ENCODE data around the gene PLEKHB2.
"Not testable (repeated sequence)": the region's sequence is repeated elsewhere in the genome, so short reads cannot be mapped to it uniquely, and the experiment has no call there.

The PLEKHB2 gene

DNA sequence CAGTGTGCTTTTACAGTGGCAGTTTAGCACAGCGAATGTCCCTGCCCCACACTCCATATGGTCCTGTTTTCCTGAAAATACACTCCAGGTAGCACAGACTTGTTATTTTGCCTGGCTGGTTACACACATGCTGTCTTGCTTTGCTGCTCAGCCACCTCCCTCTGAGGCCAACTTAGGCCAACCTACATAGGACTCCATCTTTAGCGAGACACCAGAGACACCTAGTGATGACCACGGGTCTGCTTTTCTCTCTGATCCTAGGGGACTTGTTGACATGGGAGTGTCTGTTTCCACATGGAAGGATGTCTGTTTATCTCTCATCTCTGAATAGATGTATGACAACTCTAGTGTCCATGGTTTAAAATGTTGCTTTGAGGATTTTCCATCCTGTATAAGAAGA lies 43.3 kb downstream of the PLEKHB2 start:
- no peaks in the 10 kb centered on the region for H3K27me3 ChIP-seq (replicated peaks; ENCODE audit: control insufficient read depth, insufficient read depth, low read length)
- DNase-seq (ENCODE audit: low read depth): no peak
- H3K4me1 ChIP-seq (ENCODE audit: control insufficient read depth, insufficient read depth, low read length): no peaks in the 10 kb centered on the region
- H3K36me3 ChIP-seq (ENCODE audit: control insufficient read depth, insufficient read depth, low read length, severe bottlenecking): peaks cover 70% of the 10 kb centered on the region
- no peak overlapping the region for H3K9ac ChIP-seq (ENCODE audit: low read length)
- no peaks in the 10 kb centered on the region for H3K9me3 ChIP-seq (ENCODE audit: control insufficient read depth, low read length)
- no peak overlapping the region for H3K4me3 ChIP-seq (ENCODE audit: low read length)

DNA sequence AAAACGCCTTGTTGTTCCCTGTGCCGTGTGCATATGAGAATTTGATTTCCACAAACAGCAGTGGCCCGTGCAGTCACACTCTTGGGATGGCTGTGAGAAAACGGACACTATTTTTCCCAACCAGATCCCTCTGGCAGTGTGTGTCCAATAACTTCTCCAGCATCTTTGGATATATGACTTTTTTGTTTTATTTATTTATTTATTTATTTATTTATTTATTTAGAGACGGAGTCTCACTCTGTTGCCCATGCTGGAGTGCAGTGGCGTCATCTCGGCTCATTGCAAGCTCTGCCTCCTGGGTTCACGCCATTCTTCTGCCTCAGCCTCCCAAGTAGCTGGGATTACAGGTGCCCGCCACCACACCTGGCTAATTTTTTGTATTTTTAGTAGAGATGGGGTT lies 45.0 kb downstream of the PLEKHB2 start:
- H3K9ac ChIP-seq (ENCODE audit: low read length); H3K9me3 ChIP-seq (ENCODE audit: control insufficient read depth, low read length); H3K4me3 ChIP-seq (ENCODE audit: low read length); DNase-seq (ENCODE audit: low read depth); H3K27me3 ChIP-seq (replicated peaks; ENCODE audit: control insufficient read depth, insufficient read depth, low read length); H3K4me1 ChIP-seq (ENCODE audit: control insufficient read depth, insufficient read depth, low read length): not testable (repeated sequence)
- H3K36me3 ChIP-seq (ENCODE audit: control insufficient read depth, insufficient read depth, low read length, severe bottlenecking): peaks cover 53% of the 10 kb centered on the region

DNA sequence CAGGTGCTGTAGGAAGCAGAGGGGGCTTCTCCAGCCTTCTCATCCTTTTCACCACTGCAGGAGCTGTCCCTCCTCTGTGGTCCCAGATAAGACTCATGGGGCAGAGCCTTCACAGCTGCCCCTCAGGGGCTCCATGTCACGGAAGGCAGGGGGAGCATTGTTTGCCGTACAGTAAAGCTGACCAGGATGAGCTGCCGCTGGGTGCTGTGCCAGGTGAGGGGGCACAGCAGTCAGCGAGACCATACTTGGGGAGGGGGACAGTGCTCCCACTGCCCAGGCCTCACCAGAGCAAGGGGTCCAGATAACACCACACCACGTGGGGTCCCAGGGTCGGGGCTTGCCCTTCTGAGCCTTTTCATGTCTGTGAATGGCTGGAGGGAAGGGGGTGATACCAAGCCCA lies 46.3 kb downstream of the PLEKHB2 start:
- DNase-seq (ENCODE audit: low read depth): no peak
- Histone ChIP-seq H3K9ac (ENCODE audit: low read length) (no peak overlapping the region), H3K36me3 (ENCODE audit: control insufficient read depth, insufficient read depth, low read length, severe bottlenecking) (peaks cover 45% of the 10 kb centered on the region), H3K27me3 (replicated peaks; ENCODE audit: control insufficient read depth, insufficient read depth, low read length) (no peaks in the 10 kb centered on the region), H3K4me1 (ENCODE audit: control insufficient read depth, insufficient read depth, low read length) (no peaks in the 10 kb centered on the region), H3K9me3 (ENCODE audit: control insufficient read depth, low read length) (no peaks in the 10 kb centered on the region), H3K4me3 (ENCODE audit: low read length) (no peak overlapping the region)

- no peaks in the 10 kb centered on the region for H3K4me1 ChIP-seq (ENCODE audit: control insufficient read depth, insufficient read depth, low read length)
- H3K36me3 ChIP-seq (ENCODE audit: control insufficient read depth, insufficient read depth, low read length, severe bottlenecking): peaks cover 39% of the 10 kb centered on the region
- H3K27me3 ChIP-seq (replicated peaks; ENCODE audit: control insufficient read depth, insufficient read depth, low read length): no peaks in the 10 kb centered on the region
- no peak for DNase-seq (ENCODE audit: low read depth)
- no peak overlapping the region for H3K9ac ChIP-seq (ENCODE audit: low read length)
- H3K9me3 ChIP-seq (ENCODE audit: control insufficient read depth, low read length): no peaks in the 10 kb centered on the region
- no peak overlapping the region for H3K4me3 ChIP-seq (ENCODE audit: low read length)
These were observed 46.9 kb downstream of the PLEKHB2 start for GRCh38 chr2:131152074-131152473.

GRCh38 chr2:131153529-131153928 lies 48.4 kb downstream of the PLEKHB2 start:
- Histone ChIP-seq H3K4me3 (ENCODE audit: low read length) (no peak overlapping the region), H3K27me3 (replicated peaks; ENCODE audit: control insufficient read depth, insufficient read depth, low read length) (no peaks in the 10 kb centered on the region), H3K36me3 (ENCODE audit: control insufficient read depth, insufficient read depth, low read length, severe bottlenecking) (peaks cover 27% of the 10 kb centered on the region), H3K9me3 (ENCODE audit: control insufficient read depth, low read length) (no peaks in the 10 kb centered on the region), H3K9ac (ENCODE audit: low read length) (no peak overlapping the region), H3K4me1 (ENCODE audit: control insufficient read depth, insufficient read depth, low read length) (no peaks in the 10 kb centered on the region)
- no peak for DNase-seq (ENCODE audit: low read depth)

- Histone ChIP-seq H3K4me3 (ENCODE audit: low read length) (no peak overlapping the region), H3K4me1 (ENCODE audit: control insufficient read depth, insufficient read depth, low read length) (no peaks in the 10 kb centered on the region), H3K9ac (ENCODE audit: low read length) (no peak overlapping the region), H3K36me3 (ENCODE audit: control insufficient read depth, insufficient read depth, low read length, severe bottlenecking) (peaks cover 21% of the 10 kb centered on the region), H3K27me3 (replicated peaks; ENCODE audit: control insufficient read depth, insufficient read depth, low read length) (no peaks in the 10 kb centered on the region), H3K9me3 (ENCODE audit: control insufficient read depth, low read length) (no peaks in the 10 kb centered on the region)
- peak; percentile 78 for DNase-seq (ENCODE audit: low read depth)
These were observed 49.0 kb downstream of the PLEKHB2 start for GRCh38 chr2:131154071-131154531.

DNA sequence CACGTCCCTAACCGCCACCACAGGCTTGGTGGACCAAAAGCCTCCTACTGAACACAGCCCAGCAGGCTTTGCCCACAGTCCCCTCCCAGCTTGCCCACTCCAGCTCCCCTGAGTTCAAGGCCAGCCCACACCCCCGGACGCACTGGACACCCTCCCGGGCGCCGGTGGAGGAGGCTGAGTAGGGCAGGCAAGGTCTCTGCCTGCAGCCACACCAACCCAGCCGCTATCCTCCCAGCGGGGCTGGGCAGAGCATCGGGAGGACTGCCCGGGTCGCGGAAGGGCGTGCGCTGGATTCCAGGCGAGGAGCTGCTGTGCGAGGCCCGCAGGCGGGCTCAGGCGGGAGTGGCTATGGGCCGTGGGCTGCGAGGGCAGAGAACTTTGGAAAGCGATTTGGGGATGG lies 49.5 kb downstream of the PLEKHB2 start:
- Histone ChIP-seq H3K9ac (ENCODE audit: low read length) (no peak overlapping the region), H3K27me3 (replicated peaks; ENCODE audit: control insufficient read depth, insufficient read depth, low read length) (no peaks in the 10 kb centered on the region), H3K4me3 (ENCODE audit: low read length) (no peak overlapping the region), H3K4me1 (ENCODE audit: control insufficient read depth, insufficient read depth, low read length) (no peaks in the 10 kb centered on the region), H3K9me3 (ENCODE audit: control insufficient read depth, low read length) (no peaks in the 10 kb centered on the region), H3K36me3 (ENCODE audit: control insufficient read depth, insufficient read depth, low read length, severe bottlenecking) (peaks cover 16% of the 10 kb centered on the region)
- DNase-seq (ENCODE audit: low read depth): no peak

DNA sequence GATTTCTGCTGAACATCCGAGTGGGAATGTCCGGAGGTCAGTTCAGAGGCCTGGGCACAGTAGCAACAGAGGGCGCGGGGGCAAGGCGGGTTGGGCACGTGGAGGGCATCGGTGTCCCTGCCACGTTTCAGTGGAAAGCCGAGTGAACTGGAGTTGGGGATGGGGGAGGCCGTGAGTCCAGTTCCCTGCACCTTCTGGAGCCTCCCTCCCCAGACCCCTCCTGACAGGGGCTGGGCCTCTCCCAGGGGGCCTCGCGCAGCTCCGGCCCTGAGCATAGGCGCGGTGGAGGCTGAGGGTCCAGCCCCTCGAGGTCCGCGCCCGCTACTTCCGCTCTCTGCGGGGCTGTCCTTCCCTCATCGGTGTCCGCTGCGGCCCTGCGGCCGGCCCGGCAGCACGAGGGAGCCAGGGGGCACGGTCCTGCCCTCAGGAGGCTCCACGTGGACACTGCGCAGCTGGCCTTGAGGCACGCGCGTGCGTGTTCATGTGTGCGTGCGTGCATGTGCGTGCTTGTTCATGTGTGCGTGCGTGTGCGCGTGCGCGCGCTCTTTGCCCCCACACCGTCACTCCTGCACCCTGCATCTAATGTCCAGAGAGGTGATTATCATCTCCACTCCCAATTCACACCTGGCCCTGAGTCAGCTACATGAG lies 50.2 kb downstream of the PLEKHB2 start:
- Histone ChIP-seq H3K4me3 (ENCODE audit: low read length) (no peak overlapping the region), H3K9me3 (ENCODE audit: control insufficient read depth, low read length) (no peaks in the 10 kb centered on the region), H3K36me3 (ENCODE audit: control insufficient read depth, insufficient read depth, low read length, severe bottlenecking) (peaks cover 11% of the 10 kb centered on the region), H3K9ac (ENCODE audit: low read length) (no peak overlapping the region), H3K27me3 (replicated peaks; ENCODE audit: control insufficient read depth, insufficient read depth, low read length) (no peaks in the 10 kb centered on the region), H3K4me1 (ENCODE audit: control insufficient read depth, insufficient read depth, low read length) (no peaks in the 10 kb centered on the region)
- no peak for DNase-seq (ENCODE audit: low read depth)

DNA sequence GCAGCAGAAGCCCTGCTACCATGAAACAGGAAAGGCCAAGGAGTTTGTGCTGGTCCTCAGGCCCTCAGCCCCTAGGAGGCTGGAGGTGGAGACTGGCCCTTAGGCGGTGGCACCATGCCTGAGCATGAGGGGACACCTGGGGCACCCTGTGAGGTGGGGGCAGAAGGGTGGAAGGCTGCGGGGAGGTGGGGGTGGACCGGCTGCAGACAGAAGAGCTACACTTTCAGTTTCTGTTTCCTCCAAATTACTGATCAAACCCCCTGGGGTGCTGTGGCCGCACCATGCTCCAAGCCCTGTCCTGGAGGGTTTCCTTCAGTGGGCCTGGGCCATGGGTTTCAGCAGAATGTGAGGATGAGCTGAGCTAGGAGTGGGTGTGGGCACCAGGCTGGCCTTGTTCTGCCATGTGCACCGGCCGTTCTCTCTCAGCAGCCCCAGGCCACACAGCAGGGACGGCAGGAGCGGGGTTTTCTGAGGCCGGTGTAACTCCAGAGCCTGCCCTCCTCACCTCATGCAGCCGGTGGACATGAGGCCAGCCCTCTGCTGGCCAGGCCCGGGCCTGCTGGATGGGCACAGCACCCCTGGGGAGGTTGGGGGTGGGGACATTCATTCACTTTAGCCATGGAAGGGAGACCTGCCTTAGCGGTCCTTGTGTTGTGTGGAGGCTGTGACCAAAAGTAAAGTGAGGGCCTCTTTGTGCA lies 51.5 kb downstream of the PLEKHB2 start:
- no peaks in the 10 kb centered on the region for H3K27me3 ChIP-seq (replicated peaks; ENCODE audit: control insufficient read depth, insufficient read depth, low read length)
- no peaks in the 10 kb centered on the region for H3K4me1 ChIP-seq (ENCODE audit: control insufficient read depth, insufficient read depth, low read length)

GRCh38 chr2:131165562-131165961 lies 60.4 kb downstream of the PLEKHB2 start:
- H3K4me3 ChIP-seq (ENCODE audit: low read length); H3K36me3 ChIP-seq (ENCODE audit: control insufficient read depth, insufficient read depth, low read length, severe bottlenecking); H3K9ac ChIP-seq (ENCODE audit: low read length); DNase-seq (ENCODE audit: low read depth); H3K4me1 ChIP-seq (ENCODE audit: control insufficient read depth, insufficient read depth, low read length); H3K9me3 ChIP-seq (ENCODE audit: control insufficient read depth, low read length): not testable (repeated sequence)
- peaks cover 12% of the 10 kb centered on the region for H3K27me3 ChIP-seq (replicated peaks; ENCODE audit: control insufficient read depth, insufficient read depth, low read length)

More for the DNA sequence above, 51.5 kb downstream of the PLEKHB2 start:
- Histone ChIP-seq H3K36me3 (ENCODE audit: control insufficient read depth, insufficient read depth, low read length, severe bottlenecking) (no peaks in the 10 kb centered on the region), H3K9ac (ENCODE audit: low read length) (no peak overlapping the region), H3K4me3 (ENCODE audit: low read length) (no peak overlapping the region), H3K9me3 (ENCODE audit: control insufficient read depth, low read length) (no peaks in the 10 kb centered on the region)
- DNase-seq (ENCODE audit: low read depth): no peak

- no peaks in the 10 kb centered on the region for H3K36me3 ChIP-seq (ENCODE audit: control insufficient read depth, insufficient read depth, low read length, severe bottlenecking)
These were observed 63.4 kb downstream of the PLEKHB2 start for GRCh38 chr2:131168538-131168937.

More at GRCh38 chr2:131168538-131168937, 63.4 kb downstream of the PLEKHB2 start:
- Histone ChIP-seq H3K4me3 (ENCODE audit: low read length) (no peak overlapping the region), H3K9me3 (ENCODE audit: control insufficient read depth, low read length) (no peaks in the 10 kb centered on the region), H3K4me1 (ENCODE audit: control insufficient read depth, insufficient read depth, low read length) (no peaks in the 10 kb centered on the region), H3K27me3 (replicated peaks; ENCODE audit: control insufficient read depth, insufficient read depth, low read length) (peaks cover 12% of the 10 kb centered on the region), H3K9ac (ENCODE audit: low read length) (no peak overlapping the region)
- no peak for DNase-seq (ENCODE audit: low read depth)

Measured in adipocyte (in vitro differentiated cells).